Thoracic aorta (tissue), 2 donors: ENCODE data around the gene LDLR. TPM values are rescaled to one million over a fixed set of nuclear protein-coding genes. Genes with fewer than 3 reads are reported as not detected.
"Not testable (repeated sequence)": the region's sequence is repeated elsewhere in the genome, so short reads cannot be mapped to it uniquely, and the experiment has no call there.

Source experiments
- ATAC-seq: fragments of 150-250 bp; one replicate; pipeline ENCODE4 v1.8.0; 2017; ENCODE audit warnings: low read depth; ENCODE audit not compliant: insufficient number of reproducible peaks, low FRiP score
- DNase-seq: peaks from one replicate; pipeline ENCODE4 v3.0.0-alpha.2; 2020; ENCODE audit warnings: low spot score
- H3K27ac ChIP-seq, 2 donors: fragments of 200-600 bp; sonication (generic); 1 replicate in 1 of 2; 2 replicates in 1 of 2; pipeline ENCODE4 v1.5.1; 2016; ENCODE audit warnings: mild to moderate bottlenecking in 2 of 2, moderate library complexity in 2 of 2
- H3K27me3 ChIP-seq: fragments of 200-600 bp; sonication (generic); replicated peaks from 2 replicates; pipeline ENCODE4 v1.6.0; 2016; ENCODE audit warnings: mild to moderate bottlenecking; ENCODE audit not compliant: insufficient read depth
- H3K36me3 ChIP-seq: fragments of 200-600 bp; sonication (generic); one replicate; pipeline ENCODE4 v1.5.1; 2016
- H3K4me1 ChIP-seq, 2 donors: fragments of 200-600 bp; sonication (generic); 1 replicate in 1 of 2; 2 replicates in 1 of 2; pipeline versions ENCODE4 v1.5.1 to v1.6.0; 2016; ENCODE audit warnings: low read depth in 2 of 2, mild to moderate bottlenecking in 1 of 2; ENCODE audit not compliant: control insufficient read depth in 1 of 2
- H3K4me3 ChIP-seq: fragments of 200-600 bp; sonication (generic); 2 replicates; pipeline ENCODE4 v1.5.1; 2016; ENCODE audit warnings: mild to moderate bottlenecking
- H3K9me3 ChIP-seq: fragments of 200-600 bp; sonication (generic); 2 replicates; pipeline ENCODE4 v1.5.1; 2016
- CTCF ChIP-seq: fragments of 200-600 bp; sonication (generic); IDR thresholded peaks from one replicate; pipeline ENCODE4 v1.5.1; 2019; ENCODE audit warnings: antibody characterized with exemption
- total RNA-seq, 2 donors: library from RNA; depleted of rRNA; stranded (reverse); fragments of >200 nt; gene quantifications; one replicate each; pipeline versions ENCODE4 v1.1.0 to v1.2.3, GENCODE V29; 2016

Gene LDLR
- total RNA-seq, 2 donors from 2014 or later, result 39.8 to 108 TPM

- peak; percentile 88 for TF ChIP-seq CTCF
- no peaks in the 10 kb centered on the region for H3K9me3 ChIP-seq
- H3K36me3 ChIP-seq, result no peaks in the 10 kb centered on the region
- H3K27ac ChIP-seq, result peak overlapping the region; percentile 96 to 99
- ATAC-seq, result peak; percentile 2
- H3K4me1 ChIP-seq, result peaks cover 27 to 48% of the 10 kb centered on the region in 2 donors
- H3K4me3 ChIP-seq, result peak overlapping the region; percentile 59
- H3K27me3 ChIP-seq, result no peaks in the 10 kb centered on the region
- DNase-seq, result peak; percentile 63
Measured at GRCh38 chr19:11137542-11138384, 48.5 kb downstream of the LDLR start.

GRCh38 chr19:11138601-11139300 lies 49.5 kb downstream of the LDLR start:
- no peak for TF ChIP-seq CTCF
- peak overlapping the region; percentile 96 to 99 for H3K27ac ChIP-seq
- DNase-seq (peak; percentile 54), ATAC-seq (peak; percentile 40)
- H3K4me3 ChIP-seq, result peak overlapping the region; percentile 59
- H3K36me3 ChIP-seq, result no peaks in the 10 kb centered on the region
- H3K9me3 ChIP-seq, result no peaks in the 10 kb centered on the region
- peaks cover 34 to 57% of the 10 kb centered on the region in 2 donors for H3K4me1 ChIP-seq
- H3K27me3 ChIP-seq, result no peaks in the 10 kb centered on the region

GRCh38 chr19:11140023-11140538 lies 50.8 kb downstream of the LDLR start:
- not testable (repeated sequence) for DNase-seq, H3K4me3 ChIP-seq, ATAC-seq, H3K36me3 ChIP-seq, H3K27me3 ChIP-seq, H3K9me3 ChIP-seq
- Histone ChIP-seq H3K4me1 (peaks cover 38 to 62% of the 10 kb centered on the region in 2 donors), H3K27ac (peak overlapping the region; percentile 96 to 99)

- no peak for TF ChIP-seq CTCF
- ATAC-seq (no peak), DNase-seq (no peak)
- H3K27ac ChIP-seq, result peak overlapping the region; percentile 99 to 100
- H3K4me3 ChIP-seq, result no peak overlapping the region
- no peaks in the 10 kb centered on the region for H3K27me3 ChIP-seq
- no peaks in the 10 kb centered on the region for H3K36me3 ChIP-seq
- no peaks in the 10 kb centered on the region for H3K9me3 ChIP-seq
- peaks cover 38 to 62% of the 10 kb centered on the region in 2 donors for H3K4me1 ChIP-seq
Measured at GRCh38 chr19:11140896-11141295, 51.6 kb downstream of the LDLR start.

- Histone ChIP-seq H3K27ac (peak overlapping the region; percentile 99 to 100), H3K36me3 (no peaks in the 10 kb centered on the region), H3K4me3 (no peak overlapping the region), H3K27me3 (no peaks in the 10 kb centered on the region), H3K4me1 (peaks cover 38 to 62% of the 10 kb centered on the region in 2 donors), H3K9me3 (no peaks in the 10 kb centered on the region)
- ATAC-seq, result no peak
- TF ChIP-seq CTCF, result no peak
- DNase-seq, result no peak
Measured at GRCh38 chr19:11141937-11142527, 52.8 kb downstream of the LDLR start.
